ENCODE data around the gene TNS1.

TNS1 gene

GRCh38 chr2:217823626-217824025, 179.2 kb downstream of the TNS1 start:
- TF ChIP-seq CTCF (IDR thresholded peaks at IDR 0.05; ENCODE audit: insufficient read depth, low read depth, low read length, missing control alignments) = no peak
- DNase-seq (ENCODE audit: low read depth) = no peak
- H3K4me3 ChIP-seq (ENCODE audit: low read depth, low read length) = no peak overlapping the region

GRCh38 chr2:217822296-217823252, 180.2 kb downstream of the TNS1 start:
- H3K4me3 ChIP-seq (ENCODE audit: low read depth, low read length) = no peak overlapping the region
- no peak for DNase-seq (ENCODE audit: low read depth)
- TF ChIP-seq CTCF (IDR thresholded peaks at IDR 0.05; ENCODE audit: insufficient read depth, low read depth, low read length, missing control alignments) = no peak

- no peak overlapping the region for H3K4me3 ChIP-seq (ENCODE audit: low read depth, low read length)
- DNase-seq (ENCODE audit: low read depth) = no peak
- TF ChIP-seq CTCF (IDR thresholded peaks at IDR 0.05; ENCODE audit: insufficient read depth, low read depth, low read length, missing control alignments) = no peak
Measured at GRCh38 chr2:217821536-217822147, 181.2 kb downstream of the TNS1 start.

GRCh38 chr2:217820904-217821303, 181.9 kb downstream of the TNS1 start:
- TF ChIP-seq CTCF (IDR thresholded peaks at IDR 0.05; ENCODE audit: insufficient read depth, low read depth, low read length, missing control alignments) = no peak
- DNase-seq (ENCODE audit: low read depth) = no peak

GRCh38 chr2:217820091-217820819, 182.5 kb downstream of the TNS1 start:
- TF ChIP-seq CTCF (IDR thresholded peaks at IDR 0.05; ENCODE audit: insufficient read depth, low read depth, low read length, missing control alignments) = no peak
- no peak overlapping the region for H3K4me3 ChIP-seq (ENCODE audit: low read depth, low read length)
- no peak for DNase-seq (ENCODE audit: low read depth)

More at GRCh38 chr2:217820904-217821303, 181.9 kb downstream of the TNS1 start:
- no peak overlapping the region for H3K4me3 ChIP-seq (ENCODE audit: low read depth, low read length)

GRCh38 chr2:217818293-217818850, 184.4 kb downstream of the TNS1 start:
- no peak overlapping the region for H3K4me3 ChIP-seq (ENCODE audit: low read depth, low read length)
- DNase-seq (ENCODE audit: low read depth) = no peak
- no peak for TF ChIP-seq CTCF (IDR thresholded peaks at IDR 0.05; ENCODE audit: insufficient read depth, low read depth, low read length, missing control alignments)

All from GM12865 (cell line).